22Rv1 (cell line): ENCODE data around the gene KRTAP20-2.

ENCODE experiments used
- ZFX ChIP-seq: fragments of 450-650 bp; IDR thresholded peaks from 2 replicates; pipeline ENCODE4 v1.6.1; 2017; ENCODE audit warnings: antibody characterized with exemption, borderline replicate concordance
- TF ChIP-seq, protein P1 (sequence below): fragments of 450-650 bp; IDR thresholded peaks from 2 replicates; pipeline ENCODE4 v1.5.1; 2017; ENCODE audit warnings: mild to moderate bottlenecking

DNA sequence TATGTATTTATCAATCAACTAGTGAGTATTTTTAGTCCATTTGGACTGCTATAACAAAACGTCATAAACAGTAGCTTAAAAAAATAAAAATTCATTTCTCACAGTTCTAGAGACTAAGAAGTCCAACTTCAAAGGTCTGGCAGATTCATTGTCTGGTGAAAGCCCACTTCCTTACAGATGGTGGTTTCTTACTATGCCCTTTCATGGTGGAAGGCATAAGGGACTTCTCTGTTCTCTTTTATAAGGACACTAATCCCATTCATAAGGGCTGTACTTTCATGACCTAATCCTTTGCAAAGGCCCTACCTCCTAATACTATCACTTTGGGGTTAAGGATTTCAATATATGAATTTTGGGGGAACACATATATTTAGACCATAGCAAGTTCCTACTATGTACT lies 45.6 kb downstream of the KRTAP20-2 start:
- no peak for TF ChIP-seq ZFX
- TF ChIP-seq, protein P1, sequence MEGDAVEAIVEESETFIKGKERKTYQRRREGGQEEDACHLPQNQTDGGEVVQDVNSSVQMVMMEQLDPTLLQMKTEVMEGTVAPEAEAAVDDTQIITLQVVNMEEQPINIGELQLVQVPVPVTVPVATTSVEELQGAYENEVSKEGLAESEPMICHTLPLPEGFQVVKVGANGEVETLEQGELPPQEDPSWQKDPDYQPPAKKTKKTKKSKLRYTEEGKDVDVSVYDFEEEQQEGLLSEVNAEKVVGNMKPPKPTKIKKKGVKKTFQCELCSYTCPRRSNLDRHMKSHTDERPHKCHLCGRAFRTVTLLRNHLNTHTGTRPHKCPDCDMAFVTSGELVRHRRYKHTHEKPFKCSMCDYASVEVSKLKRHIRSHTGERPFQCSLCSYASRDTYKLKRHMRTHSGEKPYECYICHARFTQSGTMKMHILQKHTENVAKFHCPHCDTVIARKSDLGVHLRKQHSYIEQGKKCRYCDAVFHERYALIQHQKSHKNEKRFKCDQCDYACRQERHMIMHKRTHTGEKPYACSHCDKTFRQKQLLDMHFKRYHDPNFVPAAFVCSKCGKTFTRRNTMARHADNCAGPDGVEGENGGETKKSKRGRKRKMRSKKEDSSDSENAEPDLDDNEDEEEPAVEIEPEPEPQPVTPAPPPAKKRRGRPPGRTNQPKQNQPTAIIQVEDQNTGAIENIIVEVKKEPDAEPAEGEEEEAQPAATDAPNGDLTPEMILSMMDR: no peak
